Stimulated activated CD8-positive, alpha-beta memory T cell treated with anti-CD3 and anti-CD28 coated beads, Interleukin-12 subunit alpha, Interleukin-12 subunit beta, amount 100 ng/mL, for 1 hour (primary cell): ENCODE results near the gene GRIK3.

Source experiments
- DNase-seq: peaks from one replicate; pipeline ENCODE4 v3.0.0-alpha.2; 2020; ENCODE audit warnings: low read depth

The GRIK3 gene

DNA sequence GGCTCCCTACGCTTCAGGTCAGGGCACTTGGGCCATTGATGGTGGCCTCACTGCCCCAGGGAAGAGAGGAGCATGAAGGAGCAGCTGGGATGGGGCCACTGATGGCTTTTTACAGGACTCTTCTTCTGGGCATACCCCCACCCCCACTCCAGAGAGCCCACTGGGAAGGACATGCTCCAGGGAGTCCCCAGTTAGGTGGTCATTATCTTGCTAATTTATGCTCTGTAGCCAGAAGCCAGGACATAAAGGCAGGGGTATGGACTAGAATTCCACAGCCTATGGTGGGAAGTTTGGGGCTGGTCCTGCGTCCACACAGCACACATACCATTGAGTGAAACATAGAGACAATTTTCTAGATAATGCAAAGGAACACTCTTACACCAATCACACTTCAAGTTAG lies 8.8 kb upstream of the GRIK3 start:
- DNase-seq: no peak

DNA sequence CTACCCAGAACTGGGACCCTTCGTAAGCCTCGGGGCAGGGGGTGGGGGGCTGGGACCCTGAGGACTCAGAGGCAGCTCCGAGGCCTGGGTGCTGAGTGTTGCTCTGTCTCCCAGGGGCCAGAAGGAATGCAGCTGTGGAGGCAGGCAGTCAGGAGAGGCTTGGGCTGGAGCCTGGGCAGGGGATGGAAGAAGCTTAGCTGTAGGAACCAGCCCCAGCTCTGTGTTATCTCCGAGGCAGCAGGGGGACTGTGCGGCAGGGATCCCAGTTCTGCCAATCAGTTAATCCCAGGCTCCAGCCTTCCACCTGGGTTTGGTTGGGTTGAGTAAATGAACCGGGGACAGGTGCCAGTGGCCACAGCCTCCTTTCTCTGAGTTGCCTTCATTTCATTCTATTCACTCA lies 8.2 kb upstream of the GRIK3 start:
- no peak for DNase-seq

DNA sequence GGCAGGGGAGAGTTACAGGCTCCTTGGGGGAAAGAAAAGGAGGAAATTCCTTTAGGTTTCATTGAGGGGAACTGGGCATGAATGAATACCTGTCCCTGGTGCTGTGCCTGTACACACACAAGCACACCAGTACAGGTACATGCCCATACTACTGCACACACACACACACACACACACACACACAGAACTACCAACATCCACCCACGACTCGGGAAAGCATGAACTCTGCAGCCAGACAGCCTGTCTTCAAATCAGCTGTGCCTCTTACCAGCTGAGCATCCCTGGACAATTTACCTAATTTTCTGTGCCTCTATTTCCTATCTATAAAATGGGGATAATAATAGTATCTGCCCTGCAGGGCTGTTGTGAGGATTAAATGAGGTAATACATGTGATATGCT lies 7.2 kb upstream of the GRIK3 start:
- no peak for DNase-seq

DNA sequence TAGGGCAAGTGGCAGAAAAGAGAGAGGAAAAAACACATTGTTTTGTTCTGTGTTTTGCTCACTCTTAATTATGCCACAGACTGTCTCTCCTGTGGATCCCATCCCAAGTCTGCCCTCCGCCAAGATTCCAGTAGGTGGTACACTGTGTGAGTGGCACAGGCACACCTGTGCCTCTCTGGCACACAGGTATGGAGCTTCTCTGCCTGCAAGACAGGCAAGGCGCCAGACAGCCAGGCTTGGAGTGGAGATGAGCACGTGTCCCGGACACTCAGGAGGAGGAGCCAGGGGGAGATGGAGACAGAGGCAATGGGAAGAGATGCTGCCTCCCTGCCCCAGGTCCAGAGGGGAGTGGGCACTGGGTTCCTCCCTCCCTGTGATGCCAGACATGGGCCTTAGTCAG lies 6.5 kb upstream of the GRIK3 start:
- no peak for DNase-seq

DNA sequence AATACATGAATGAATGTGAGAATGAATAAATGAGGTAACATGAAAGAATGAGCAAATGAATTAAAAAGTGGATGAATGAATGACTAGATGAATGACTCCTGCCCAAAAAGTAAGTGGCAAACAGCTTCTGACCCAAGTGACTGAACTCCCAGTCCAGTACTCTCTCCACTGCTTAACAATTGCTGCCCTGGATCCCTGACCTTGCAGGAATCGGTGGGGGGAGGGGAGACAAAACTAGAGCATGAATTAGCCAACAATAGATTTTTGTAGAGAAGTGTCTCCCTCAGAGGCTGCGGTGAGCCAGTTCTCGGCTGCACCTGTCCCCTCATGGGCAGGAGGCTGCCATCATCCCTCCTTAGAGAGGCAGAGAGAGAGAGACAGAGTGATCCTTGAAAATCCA lies 5.9 kb upstream of the GRIK3 start:
- no peak for DNase-seq

DNA sequence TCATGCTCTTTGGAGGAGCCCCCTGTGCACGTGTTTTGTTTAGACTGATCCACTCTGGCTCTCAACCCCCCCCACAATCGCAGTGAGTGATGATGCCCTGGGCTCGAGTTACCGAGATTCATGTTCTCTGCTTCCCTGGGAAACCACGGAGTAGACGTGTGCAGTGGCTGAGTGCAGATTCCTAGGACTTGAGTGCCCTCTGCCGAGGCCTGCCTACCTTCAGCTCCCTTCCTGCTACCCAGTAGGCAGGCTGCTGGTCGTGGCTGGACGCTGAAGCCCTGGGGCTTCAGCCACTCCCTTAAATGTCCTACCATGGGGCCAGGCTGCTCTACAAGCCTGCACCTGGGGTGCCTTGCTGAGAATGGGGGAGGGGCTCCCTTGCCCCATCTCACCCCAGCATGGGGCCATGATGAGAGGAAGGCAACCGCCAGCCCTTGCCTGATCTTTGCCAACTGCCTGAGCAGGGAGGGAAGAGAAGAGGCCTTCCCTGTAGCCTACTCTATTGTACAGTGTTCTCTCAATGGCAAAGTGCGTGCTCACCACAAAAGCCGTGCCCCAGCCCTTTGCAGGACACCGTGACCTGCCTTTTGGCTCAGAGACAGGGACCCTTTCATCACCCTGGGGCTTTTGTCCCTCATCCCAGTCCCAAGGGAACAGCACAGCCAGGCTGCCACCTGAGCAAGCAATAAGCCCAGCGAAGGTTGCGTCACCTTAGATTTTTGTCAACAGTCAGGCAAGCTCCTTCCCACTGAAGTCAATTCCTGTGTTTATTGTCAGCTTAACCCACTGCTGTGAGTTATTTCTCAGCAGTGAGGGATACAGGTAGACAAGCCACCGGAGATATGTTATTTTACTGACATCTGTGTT lies 4.1 kb upstream of the GRIK3 start:
- DNase-seq: no peak

DNA sequence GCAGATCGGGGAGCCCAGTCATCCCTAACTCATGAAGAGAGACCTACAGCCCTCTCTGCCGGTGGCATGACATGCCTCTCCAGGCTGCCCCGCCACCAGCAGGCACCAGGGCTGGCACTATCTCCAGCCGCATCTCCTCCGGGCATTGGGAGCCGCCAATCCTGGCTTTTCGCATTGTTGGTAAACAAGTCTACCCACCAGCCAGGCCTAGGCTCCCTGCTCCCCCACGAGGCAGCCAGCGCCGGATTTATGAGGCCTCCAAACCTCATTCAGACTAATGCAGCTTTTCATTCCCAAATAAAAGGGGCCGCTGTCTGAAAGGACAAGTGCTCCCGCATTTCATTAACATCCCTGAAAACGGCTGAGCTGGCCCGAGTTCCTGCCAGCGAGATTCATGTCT lies 3.4 kb upstream of the GRIK3 start:
- DNase-seq: no peak

DNA sequence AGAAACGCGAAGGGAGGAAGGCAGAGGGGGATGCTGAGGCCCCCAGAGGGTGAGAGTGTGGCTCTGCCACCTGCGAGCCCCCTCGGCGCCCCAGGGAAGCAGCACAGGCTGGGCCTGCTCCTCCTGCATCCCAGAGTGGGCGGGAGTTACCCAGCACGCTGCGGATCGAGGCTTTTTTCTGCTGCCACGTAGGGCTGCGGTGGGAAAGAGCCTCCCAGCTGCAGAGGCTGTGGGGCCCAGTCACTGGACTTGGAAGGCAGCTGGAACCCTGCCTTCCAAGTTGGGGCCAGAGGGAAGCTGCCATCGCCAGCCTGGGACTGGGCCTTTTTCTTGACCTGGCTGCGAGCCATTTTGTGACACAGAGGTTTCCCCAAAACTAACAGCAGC lies 2.3 kb upstream of the GRIK3 start:
- DNase-seq: no peak

DNA sequence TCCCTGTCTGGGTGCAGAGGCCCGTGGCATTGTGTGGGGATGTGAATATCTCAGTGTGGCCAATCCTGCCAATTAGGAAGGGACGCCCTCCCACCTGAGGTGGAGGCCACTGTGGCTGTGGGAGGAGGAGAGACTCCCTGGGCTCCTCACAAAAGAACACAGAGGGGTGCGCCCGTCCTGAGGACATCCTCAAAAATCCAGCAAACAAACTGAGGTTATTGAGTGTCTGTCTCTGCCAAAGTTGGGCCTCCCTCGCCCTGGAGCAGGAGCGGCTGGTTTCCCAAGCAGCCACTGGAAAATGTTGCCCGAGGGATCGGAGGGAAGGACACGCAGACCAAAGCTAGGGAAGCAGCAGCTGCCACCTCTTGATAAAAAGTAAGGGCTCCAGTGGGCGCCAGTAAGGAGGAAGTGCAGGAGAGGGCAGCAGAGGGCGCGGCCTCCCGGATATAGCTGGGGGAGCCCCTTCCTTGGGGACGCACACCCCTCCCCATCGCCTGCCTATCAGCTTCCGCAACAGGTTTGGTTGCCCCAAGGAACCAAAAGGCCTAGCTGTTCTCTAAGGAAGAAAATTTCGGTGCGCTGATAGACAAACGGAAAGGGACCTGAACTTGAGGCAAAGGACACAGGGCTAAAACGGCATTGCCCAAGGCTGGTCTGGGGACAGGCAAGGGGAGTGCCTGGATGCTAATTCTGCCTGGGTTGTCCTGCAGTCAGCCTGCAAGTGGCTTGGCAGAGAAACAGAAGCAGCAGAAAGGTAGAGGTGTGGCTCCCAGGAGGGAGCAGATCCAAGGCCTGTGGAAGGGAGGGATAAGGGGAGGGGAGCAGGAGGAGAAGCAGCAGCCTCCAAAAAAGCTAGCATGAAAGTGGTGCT lies 1.7 kb upstream of the GRIK3 start:
- no peak for DNase-seq

DNA sequence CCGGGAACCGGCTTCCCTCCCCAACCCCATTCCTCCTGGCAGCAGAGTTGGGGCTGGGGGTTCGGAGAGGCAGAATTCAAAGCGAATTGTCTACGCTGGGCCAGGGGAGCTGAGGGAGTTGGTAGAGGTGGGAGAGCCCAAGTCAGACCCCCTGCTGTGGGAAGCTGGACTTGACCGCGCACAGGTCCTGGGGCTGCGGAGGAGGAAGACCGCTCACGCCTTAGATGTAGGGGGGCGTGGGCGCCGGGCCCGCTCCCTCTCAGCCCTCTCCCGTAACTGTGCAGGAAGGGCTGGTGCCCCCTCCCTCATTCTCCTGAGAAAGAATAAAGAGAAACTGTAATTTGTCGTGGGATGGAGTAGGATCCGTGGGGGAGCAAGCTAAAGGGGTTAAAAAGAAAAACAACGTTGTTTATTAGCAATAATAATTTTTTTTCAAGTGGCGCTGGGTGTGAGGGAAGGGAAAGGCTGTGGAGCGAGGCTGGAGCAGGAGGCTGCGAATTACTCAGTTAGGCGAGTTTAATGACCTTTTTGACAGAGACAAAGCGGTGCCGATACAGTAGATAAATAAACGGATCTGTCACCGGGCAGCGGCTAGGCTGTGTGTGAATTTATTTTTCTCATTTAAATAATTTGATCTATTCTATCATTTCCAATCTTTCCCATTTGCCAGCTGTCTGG lies 838 bp upstream of the GRIK3 start:
- no peak for DNase-seq

DNA sequence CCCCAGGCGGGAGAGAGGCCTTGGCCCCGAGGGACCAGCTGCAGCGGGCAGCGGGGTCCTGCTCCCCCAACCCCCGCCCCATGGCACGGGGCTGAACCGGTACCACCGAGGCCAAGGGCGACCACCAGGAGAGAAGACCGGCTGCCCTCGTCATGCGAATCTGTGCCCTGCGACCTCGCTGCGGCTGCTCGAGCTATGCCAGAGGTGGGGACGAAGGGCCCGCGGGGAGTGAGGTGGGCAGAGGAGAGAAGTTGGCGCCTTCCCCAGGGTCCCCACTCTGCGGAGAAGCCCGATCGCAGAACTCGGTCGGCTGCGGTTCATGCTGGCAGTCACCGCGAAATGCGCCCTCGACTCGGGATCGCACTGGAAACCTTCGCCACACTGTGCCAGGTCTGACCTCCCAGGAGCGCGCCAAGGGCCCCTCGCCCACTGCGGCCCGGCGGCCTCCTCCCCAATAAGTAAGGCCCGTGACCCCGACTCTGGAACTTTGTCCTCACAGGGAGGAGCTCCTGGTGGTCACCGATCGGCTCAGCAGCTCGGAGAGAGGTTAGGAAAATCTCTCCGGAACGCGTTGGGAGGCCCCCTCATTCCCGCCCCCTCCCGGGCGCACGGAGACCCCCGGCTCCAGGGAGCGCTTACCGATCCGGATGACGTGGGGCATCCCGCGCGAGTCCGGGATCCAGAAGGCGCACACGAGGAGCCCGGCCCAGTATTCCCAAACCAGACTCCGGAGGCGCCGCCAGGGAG lies 787 bp downstream of the GRIK3 start:
- no peak for DNase-seq

DNA sequence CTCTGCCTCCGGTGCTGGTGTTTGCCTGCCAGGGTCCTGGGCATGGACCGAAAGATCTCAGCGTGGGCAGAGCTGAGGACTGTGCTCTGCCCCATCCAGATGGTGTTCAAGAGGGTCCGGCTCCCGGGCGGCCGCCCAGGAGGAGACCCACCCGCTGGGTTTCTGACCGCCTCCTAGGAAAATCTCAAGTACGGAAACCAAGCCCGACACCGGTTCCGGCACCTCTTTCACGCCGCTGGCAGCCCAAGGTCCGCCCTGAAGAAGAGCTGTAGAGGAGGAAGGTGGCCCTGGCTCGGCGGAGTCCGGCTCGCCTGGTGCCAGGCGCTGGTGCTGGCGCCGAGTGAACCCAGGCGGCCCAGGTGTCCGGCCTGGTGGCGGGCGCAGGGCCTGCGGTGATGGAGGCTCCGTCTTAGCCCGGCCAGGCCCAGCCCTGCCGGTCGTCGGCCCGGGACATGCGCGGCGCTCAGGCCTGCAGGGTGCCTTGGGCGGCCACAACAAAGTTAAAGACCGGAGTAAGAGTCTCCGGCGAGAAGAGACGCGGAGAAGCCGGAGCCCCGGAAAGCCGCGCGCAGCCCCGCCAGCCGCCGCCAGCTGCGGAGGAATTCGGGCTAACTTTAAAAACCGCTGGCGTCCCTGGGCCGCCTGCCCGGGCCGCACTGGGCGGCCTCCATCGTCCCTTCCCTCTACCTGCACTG lies 1.5 kb downstream of the GRIK3 start:
- no peak for DNase-seq

DNA sequence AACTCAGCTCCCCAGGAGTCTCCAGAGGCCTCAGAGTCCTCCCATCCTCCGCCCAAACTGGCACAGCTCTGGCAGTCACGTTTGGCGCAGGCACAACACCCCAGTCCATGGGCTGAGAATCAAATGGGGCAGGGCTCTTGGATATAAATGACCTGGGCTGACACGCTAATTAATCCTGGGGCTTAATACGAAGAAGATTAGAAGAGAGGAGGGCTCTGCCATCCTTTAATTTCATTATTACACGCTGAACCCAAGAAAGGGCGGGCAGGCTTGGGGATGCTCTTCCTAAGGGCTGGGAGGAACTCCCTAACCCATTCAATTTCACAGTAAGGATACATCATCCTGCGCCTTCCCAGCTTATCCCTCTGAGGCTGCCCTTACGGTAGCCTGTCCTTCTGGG lies 2.4 kb downstream of the GRIK3 start:
- no peak for DNase-seq

DNA sequence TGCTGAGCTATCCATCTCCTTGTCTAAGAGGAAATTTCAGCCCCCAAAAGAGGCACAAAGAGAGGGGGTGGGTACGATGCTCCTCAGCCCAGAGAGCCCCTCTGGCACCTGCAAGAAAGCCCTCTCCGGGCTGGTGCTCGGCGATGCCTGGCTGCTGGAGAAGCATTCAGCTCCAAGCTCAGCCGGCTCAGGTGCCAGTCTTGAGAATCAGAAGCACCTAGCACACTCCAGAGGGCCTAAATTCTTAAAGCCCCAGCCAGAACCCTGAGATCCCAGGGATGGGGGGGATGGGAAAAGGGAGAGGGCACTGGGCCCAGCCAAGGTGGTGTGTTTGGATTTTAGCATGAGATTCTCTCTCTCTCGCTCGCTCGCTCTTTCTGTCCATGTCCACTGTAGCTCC lies 2.9 kb downstream of the GRIK3 start:
- DNase-seq: no peak

DNA sequence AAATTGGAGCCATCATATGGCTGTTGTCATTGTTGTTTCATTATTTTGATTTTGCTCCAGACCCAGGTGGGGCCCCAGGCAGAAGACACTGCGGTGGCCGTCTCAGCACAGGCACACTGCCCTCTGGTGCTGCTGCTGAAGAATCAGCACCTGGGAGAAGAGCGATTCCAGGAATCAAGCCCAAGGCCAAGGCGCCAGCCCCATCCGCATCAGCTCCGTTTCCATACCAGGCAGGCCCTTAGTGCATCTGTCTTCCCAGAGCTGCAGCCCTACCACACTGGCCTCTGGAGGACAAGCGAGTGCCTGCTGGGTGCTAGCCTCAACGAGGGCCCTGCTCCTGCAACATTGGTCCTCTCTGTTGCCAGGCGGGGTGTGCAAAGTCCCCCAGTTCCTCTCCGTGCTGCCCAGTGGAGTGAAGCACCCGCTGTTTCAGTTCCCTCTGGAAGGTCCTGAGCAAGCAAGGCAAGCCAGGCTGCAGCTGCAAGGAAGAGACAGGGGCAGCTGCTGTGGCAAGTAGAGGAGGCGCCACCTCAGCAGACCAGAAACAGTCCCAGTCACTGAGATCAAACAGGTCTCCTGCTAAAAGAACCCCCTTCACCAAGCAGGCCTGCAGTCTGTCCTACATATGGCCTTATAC lies 5.2 kb downstream of the GRIK3 start:
- no peak for DNase-seq

DNA sequence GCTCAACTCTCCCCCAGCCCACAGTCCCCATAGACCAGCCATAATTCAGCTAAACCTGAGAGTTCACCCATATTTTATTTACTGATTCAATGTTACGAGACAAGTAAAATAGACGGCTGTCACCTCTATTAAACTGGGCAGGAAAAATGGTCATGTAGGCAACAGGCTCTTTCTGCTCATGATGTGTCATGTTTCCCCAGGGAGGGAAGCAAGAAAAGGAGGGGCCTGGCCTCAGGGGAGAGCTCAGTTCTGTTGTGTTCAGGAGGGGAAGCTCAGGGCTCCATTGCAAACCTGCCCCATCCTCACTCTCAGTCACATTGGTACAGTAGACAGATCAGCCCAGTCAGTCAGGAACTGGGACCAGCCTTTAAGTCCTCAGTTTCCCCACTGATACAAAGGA lies 12.8 kb downstream of the GRIK3 start:
- DNase-seq: no peak

DNA sequence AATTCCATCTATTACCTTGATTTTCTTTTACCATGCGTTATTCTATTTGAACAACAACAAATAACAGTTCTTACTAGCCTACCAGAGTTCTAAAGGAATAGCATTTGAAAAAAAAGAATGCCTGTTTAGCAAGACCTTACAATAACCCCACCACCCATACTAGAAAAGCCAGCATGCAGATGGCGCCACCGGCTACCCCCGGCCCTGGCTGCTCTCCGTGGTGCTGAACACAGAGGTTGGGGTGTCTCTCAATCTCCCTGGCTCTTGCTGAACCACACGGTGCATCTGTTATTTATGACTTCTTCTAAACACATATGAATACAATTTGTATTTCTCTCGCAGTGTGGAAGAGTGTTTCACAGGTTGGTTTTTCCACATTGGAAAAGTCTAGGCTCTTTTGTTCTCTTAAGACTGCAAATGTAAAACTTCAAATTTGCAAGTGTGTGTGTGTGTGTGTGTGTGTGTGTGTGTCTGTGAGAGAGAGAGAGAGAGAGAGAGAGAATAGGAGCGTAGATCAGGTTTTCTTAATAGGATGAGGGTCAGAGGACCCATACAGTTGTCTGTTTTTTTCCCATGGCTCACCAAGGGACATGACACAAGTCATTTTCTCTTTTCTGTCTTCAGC lies 13.6 kb downstream of the GRIK3 start:
- DNase-seq: no peak

DNA sequence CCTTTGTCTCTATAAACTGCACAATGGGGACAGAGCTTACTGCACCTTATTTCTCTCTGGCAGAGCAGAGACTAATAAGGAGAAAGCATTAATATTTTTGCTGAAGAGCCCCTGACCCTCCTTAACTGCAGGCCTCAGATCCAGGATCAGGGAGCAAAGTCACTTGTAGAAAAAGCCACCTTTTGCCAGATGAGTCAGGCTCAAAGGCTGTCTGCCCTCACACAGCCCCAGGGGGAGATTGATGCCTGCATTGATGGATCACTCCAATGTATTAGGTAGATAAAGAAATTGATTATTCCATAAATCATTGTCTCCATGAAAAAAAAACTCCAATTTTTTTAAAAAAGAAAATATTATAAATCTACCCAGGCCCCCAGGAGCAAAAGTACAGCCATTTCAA lies 15.8 kb downstream of the GRIK3 start:
- DNase-seq: no peak

DNA sequence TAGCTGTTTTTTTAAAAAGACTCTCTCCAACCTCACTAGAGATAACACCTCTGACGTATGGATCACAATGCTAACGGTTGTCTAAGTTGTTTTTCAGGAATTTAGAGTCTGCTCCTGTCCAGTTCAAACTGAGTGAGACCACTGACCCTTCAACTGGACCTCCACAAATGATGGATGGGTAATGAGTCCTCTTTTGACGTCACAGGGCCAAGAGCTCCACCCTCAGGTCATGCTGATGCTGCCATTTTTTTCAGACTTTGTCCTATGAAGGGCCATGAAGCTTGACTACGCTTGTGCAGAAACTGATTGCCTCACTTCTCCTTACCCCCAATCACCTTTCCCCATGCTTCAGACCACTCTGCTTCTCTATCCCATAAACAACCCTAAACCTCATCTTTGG lies 16.6 kb downstream of the GRIK3 start:
- no peak for DNase-seq

DNA sequence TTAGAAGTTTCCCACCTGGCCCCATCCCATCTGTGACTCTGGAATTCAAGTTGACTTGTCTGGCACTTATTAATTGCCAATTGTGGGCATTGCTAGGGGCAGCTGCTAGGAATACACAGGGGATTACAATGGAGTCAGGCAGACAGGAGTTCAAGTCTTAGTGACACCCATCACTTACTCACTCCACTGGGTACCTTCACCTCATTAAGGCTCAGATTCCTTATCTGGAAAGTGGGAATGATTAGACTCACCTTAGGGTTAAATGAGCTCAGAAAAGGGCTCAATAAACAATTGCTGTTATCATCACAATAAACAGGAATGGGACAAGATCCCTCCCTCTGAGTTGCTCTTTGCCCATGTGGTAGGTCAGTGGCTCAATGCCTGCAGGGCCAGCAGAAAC lies 18.2 kb downstream of the GRIK3 start:
- DNase-seq: no peak

DNA sequence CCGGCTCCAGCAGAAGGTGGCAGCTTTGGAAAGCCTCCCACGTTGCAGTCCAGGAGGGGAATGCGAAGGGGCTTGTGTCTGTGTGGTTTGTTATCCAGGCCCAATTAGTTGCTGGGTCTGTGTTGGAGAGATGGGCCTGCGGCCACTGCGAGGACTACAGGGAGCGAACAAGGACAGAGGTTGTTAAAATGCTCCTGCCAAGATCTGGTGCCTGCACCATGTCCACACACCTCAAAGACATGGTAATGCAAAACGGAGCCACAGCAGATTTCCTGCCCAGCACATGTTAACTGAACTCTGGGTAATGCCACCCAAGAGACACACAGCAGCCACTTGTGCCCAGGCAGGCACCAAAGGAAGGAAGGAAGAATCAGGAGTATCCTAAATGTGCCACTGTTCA lies 18.6 kb downstream of the GRIK3 start:
- DNase-seq: no peak
